Measurements from ENCODE around the gene BRAF.
"Not testable (repeated sequence)": the region's sequence is repeated elsewhere in the genome, so short reads cannot be mapped to it uniquely, and the experiment has no call there.

Gene BRAF

GRCh38 chr7:140920745-140921144 is 4.0 kb downstream of the BRAF start:
- no peak for DNase-seq (ENCODE audit: low read depth in 3 of 3, low spot score in 1 of 3)

- DNase-seq (ENCODE audit: low read depth in 3 of 3, low spot score in 1 of 3): no peak
These were observed 6.5 kb downstream of the BRAF start for GRCh38 chr7:140918236-140918635.

- no peak for DNase-seq (ENCODE audit: low read depth in 3 of 3, low spot score in 1 of 3)
These were observed 7.5 kb downstream of the BRAF start for GRCh38 chr7:140917258-140917657.

GRCh38 chr7:140915935-140916555 is 8.7 kb downstream of the BRAF start:
- DNase-seq (ENCODE audit: low read depth in 3 of 3, low spot score in 1 of 3): no peak

- DNase-seq (ENCODE audit: low read depth in 3 of 3, low spot score in 1 of 3): no peak
These were observed 10.6 kb downstream of the BRAF start for GRCh38 chr7:140914083-140914482.

- not testable (repeated sequence) for DNase-seq (ENCODE audit: low read depth in 3 of 3, low spot score in 1 of 3)
These were observed 11.2 kb downstream of the BRAF start for GRCh38 chr7:140913596-140913928.

- no peak for DNase-seq (ENCODE audit: low read depth in 3 of 3, low spot score in 1 of 3)
These were observed 13.0 kb downstream of the BRAF start for GRCh38 chr7:140911746-140912145.

- no peak for DNase-seq (ENCODE audit: low read depth in 3 of 3, low spot score in 1 of 3)
These were observed 15.1 kb downstream of the BRAF start for GRCh38 chr7:140909476-140910161.

GRCh38 chr7:140908361-140908760 is 16.4 kb downstream of the BRAF start:
- DNase-seq (ENCODE audit: low read depth in 3 of 3, low spot score in 1 of 3): no peak

GRCh38 chr7:140903741-140904480 is 20.8 kb downstream of the BRAF start:
- no peak for DNase-seq (ENCODE audit: low read depth in 3 of 3, low spot score in 1 of 3)

- DNase-seq (ENCODE audit: low read depth in 3 of 3, low spot score in 1 of 3): no peak
These were observed 22.3 kb downstream of the BRAF start for GRCh38 chr7:140902303-140902953.

- no peak for DNase-seq (ENCODE audit: low read depth in 3 of 3, low spot score in 1 of 3)
These were observed 22.8 kb downstream of the BRAF start for GRCh38 chr7:140901941-140902302.

GRCh38 chr7:140899883-140900282 is 24.8 kb downstream of the BRAF start:
- DNase-seq (ENCODE audit: low read depth in 3 of 3, low spot score in 1 of 3): no peak

GRCh38 chr7:140898786-140899536 is 25.8 kb downstream of the BRAF start:
- no peak for DNase-seq (ENCODE audit: low read depth in 3 of 3, low spot score in 1 of 3)

- DNase-seq (ENCODE audit: low read depth in 3 of 3, low spot score in 1 of 3): no peak
These were observed 27.7 kb downstream of the BRAF start for GRCh38 chr7:140896996-140897395.

GRCh38 chr7:140889645-140890044 is 35.1 kb downstream of the BRAF start:
- DNase-seq (ENCODE audit: low read depth in 3 of 3, low spot score in 1 of 3): no peak

- DNase-seq (ENCODE audit: low read depth in 3 of 3, low spot score in 1 of 3): no peak
These were observed 35.6 kb downstream of the BRAF start for GRCh38 chr7:140889150-140889549.

- DNase-seq (ENCODE audit: low read depth in 3 of 3, low spot score in 1 of 3): no peak
These were observed 36.6 kb downstream of the BRAF start for GRCh38 chr7:140888087-140888486.

GRCh38 chr7:140885735-140886334 is 38.9 kb downstream of the BRAF start:
- DNase-seq (ENCODE audit: low read depth in 3 of 3, low spot score in 1 of 3): no peak

GRCh38 chr7:140883378-140883777 is 41.4 kb downstream of the BRAF start:
- no peak for DNase-seq (ENCODE audit: low read depth in 3 of 3, low spot score in 1 of 3)

GRCh38 chr7:140882834-140883233 is 41.9 kb downstream of the BRAF start:
- not testable (repeated sequence) for DNase-seq (ENCODE audit: low read depth in 3 of 3, low spot score in 1 of 3)
